ENCODE measurements around the gene SDHAF2. TPM values are rescaled to one million over a fixed set of nuclear protein-coding genes. Genes with fewer than 3 reads are reported as not detected.

SDHAF2 gene
- total and polyA plus RNA-seq, 2 of the 13 experiments (the other 11 are each of a cell fraction or from before 2014, with no cell fraction given), result 44.2 to 70.4 TPM

- TF ChIP-seq ZNF468 (CRISPR knock-in tag; IDR thresholded peaks at IDR 0.05), result no peak; the same call in 1 of the 2 replicates
- no peak; the same call in 1 of the 2 replicates for TF ChIP-seq ZNF766 (CRISPR knock-in tag; IDR thresholded peaks at IDR 0.05; ENCODE audit: borderline replicate concordance)
- TF ChIP-seq ZFP36 (IDR thresholded peaks at IDR 0.05; ENCODE audit: borderline replicate concordance, low read depth, low read length, partially characterized antibody), result no peak
- TF ChIP-seq ZNF609 (CRISPR knock-in tag; IDR thresholded peaks at IDR 0.05; ENCODE audit: borderline replicate concordance), result no peak
- peak; percentile 54; the same call in 1 of the 2 replicates for TF ChIP-seq UBTF (CRISPR knock-in tag; IDR thresholded peaks at IDR 0.05)
- no peak for TF ChIP-seq ZNF24 (IDR thresholded peaks at IDR 0.05)
- TF ChIP-seq SRF (IDR thresholded peaks at IDR 0.05; ENCODE audit: low read depth, low read length), result no peak
- TF ChIP-seq ZNF253 (CRISPR knock-in tag; IDR thresholded peaks at IDR 0.05; ENCODE audit: borderline replicate concordance), result 0 out of 2 replicates have a peak, but pooled peaks have one; percentile 65
- TF ChIP-seq ZFP36L2 (CRISPR knock-in tag; IDR thresholded peaks at IDR 0.05), result no peak
- TF ChIP-seq EP300 (IDR thresholded peaks at IDR 0.05; ENCODE audit: low read depth in 2 of 2, low read length in 2 of 2), result no peak
- TF ChIP-seq EP300 (CRISPR knock-in tag; IDR thresholded peaks at IDR 0.05; ENCODE audit: borderline replicate concordance), result no peak
- peak; percentile 91 for TF ChIP-seq HOXA3 (CRISPR knock-in tag; IDR thresholded peaks at IDR 0.05)
- no peak for TF ChIP-seq ZNF703 (CRISPR knock-in tag; IDR thresholded peaks at IDR 0.05; ENCODE audit: borderline replicate concordance)
- peak; percentile 42; the same call in 1 of the 2 replicates for TF ChIP-seq THAP8 (CRISPR knock-in tag; IDR thresholded peaks at IDR 0.05; ENCODE audit: borderline replicate concordance)
- no peak for TF ChIP-seq MZF1 (CRISPR knock-in tag; IDR thresholded peaks at IDR 0.05; ENCODE audit: borderline replicate concordance)
- peak; percentile 52; the same call in 1 of the 2 replicates for TF ChIP-seq TMF1 (CRISPR knock-in tag; IDR thresholded peaks at IDR 0.05; ENCODE audit: low read depth)
- no peak for TF ChIP-seq RELA (CRISPR knock-in tag; IDR thresholded peaks at IDR 0.05)
- TF ChIP-seq HDAC6 (IDR thresholded peaks at IDR 0.05; ENCODE audit: low read depth, low read length), result no peak
Measured at GRCh38 chr11:61429691-61430582, at the start of gene SDHAF2, which contains the start of gene CPSF7 (continued).
